MM.1S (cell line): ENCODE data around the gene ABHD16B.

ENCODE experiments used
- CTCF ChIP-seq: fragments of 300-600 bp; sonication (generic); IDR thresholded peaks from 2 replicates; pipeline ENCODE4 v1.5.1; 2016; ENCODE audit warnings: antibody characterized with exemption, low read length, mixed read lengths
- EZH2phosphoT487 ChIP-seq: fragments of 300-600 bp; sonication (generic); IDR thresholded peaks from 2 replicates; pipeline ENCODE4 v1.6.1; 2018; ENCODE audit warnings: antibody characterized with exemption, low read length

DNA sequence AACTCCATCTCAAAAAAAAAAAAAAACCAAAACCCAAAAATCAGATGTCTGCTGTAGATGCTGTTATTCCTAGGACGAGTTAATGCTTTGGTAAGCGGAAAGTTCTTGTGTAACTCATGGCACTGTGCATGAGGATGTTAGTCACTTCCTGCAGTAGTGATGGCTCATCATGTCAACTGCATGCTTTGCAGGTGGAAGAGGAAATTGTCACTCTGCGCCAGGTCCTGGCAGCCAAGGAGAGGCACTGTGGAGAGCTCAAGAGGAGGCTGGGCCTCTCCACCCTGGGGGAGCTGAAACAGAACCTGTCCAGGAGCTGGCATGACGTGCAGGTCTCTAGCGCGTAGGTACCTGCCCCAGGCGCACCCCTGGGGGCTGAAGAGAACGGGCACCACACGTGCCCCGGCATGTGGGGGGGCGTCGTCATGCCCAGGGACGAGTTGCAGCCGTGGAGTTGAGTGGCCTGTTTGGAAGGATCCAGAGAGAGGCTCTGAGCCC is 12.2 kb downstream of the ABHD16B start:
- no peak for TF ChIP-seq CTCF
- no peak for TF ChIP-seq EZH2phosphoT487
